Renal cortex interstitium (tissue), 11 donors: ENCODE results near the gene GJE1. TPM values are rescaled to one million over a fixed set of nuclear protein-coding genes. Genes with fewer than 3 reads are reported as not detected.
"Not testable (repeated sequence)": the region's sequence is repeated elsewhere in the genome, so short reads cannot be mapped to it uniquely, and the experiment has no call there.

Experiments used
- DNase-seq, 11 donors: peaks; one replicate each; pipeline ENCODE4 v3.0.0-alpha.2; 2013; ENCODE audit warnings: low read depth in 9 of 11, low spot score in 4 of 11; ENCODE audit errors: extremely low read depth in 1 of 11
- polyA plus RNA-seq, 3 donors: library from polyadenylated mRNA; unstranded; fragments of 120-200 nt; gene quantifications; one replicate each; pipeline ENCODE4 v1.2.1, GENCODE V29; 2013; ENCODE audit not compliant: insufficient read length in 3 of 3

GJE1 gene
- polyA plus RNA-seq, 3 donors: not detected

- DNase-seq: peak in 1 of 11 donors; percentile 18
These were observed 23.4 kb downstream of the GJE1 start for GRCh38 chr6:142155895-142156757.

- not testable (repeated sequence) for DNase-seq
These were observed 24.0 kb downstream of the GJE1 start for GRCh38 chr6:142156758-142157068.

GRCh38 chr6:142162780-142163179 is 30.1 kb downstream of the GJE1 start:
- no peak for DNase-seq

- no peak for DNase-seq
These were observed 32.5 kb downstream of the GJE1 start for GRCh38 chr6:142165227-142165626.

- no peak for DNase-seq
These were observed 34.3 kb downstream of the GJE1 start for GRCh38 chr6:142167071-142167470.

GRCh38 chr6:142167486-142167885 is 34.8 kb downstream of the GJE1 start:
- no peak for DNase-seq

- DNase-seq: no peak
These were observed 38.6 kb downstream of the GJE1 start for GRCh38 chr6:142171351-142171750.

- no peak for DNase-seq
These were observed 40.0 kb downstream of the GJE1 start for GRCh38 chr6:142172758-142173157.

GRCh38 chr6:142173980-142174379 is 41.3 kb downstream of the GJE1 start:
- DNase-seq: no peak

- DNase-seq: no peak
These were observed 42.0 kb downstream of the GJE1 start for GRCh38 chr6:142174703-142175102.

- DNase-seq: no peak
These were observed 45.4 kb downstream of the GJE1 start for GRCh38 chr6:142178129-142178528.

- DNase-seq: no peak
These were observed 49.3 kb downstream of the GJE1 start for GRCh38 chr6:142182004-142182403.

- DNase-seq: no peak
These were observed 50.6 kb downstream of the GJE1 start for GRCh38 chr6:142183351-142183750.

GRCh38 chr6:142184307-142184706 is 51.6 kb downstream of the GJE1 start:
- no peak for DNase-seq

Other genes starting within 250 kb of the GJE1 start
- gene NMBR, start 14.2 kb downstream of the GJE1 start, polyA plus RNA-seq: under 1 TPM; 0.14 to 0.33 (median 0.27) TPM
- 10 to 100 TPM; 67.5 to 81.4 (median 72.0) TPM for gene VTA1, start 14.3 kb downstream of the GJE1 start, polyA plus RNA-seq
- gene ADGRG6, start 169.1 kb downstream of the GJE1 start, polyA plus RNA-seq: 10 to 100 TPM; 24.1 to 28.4 (median 27.4) TPM